Endothelial cell of hepatic sinusoid (primary cell): ENCODE data around the gene SLC12A8.

Experiments
- in situ Hi-C: cut with HindIII; loops from 2 replicates; pipeline ENCODE4 v1.10.0; 2017; ENCODE audit warnings: low sequenced_read_pairs

SLC12A8 gene

DNA sequence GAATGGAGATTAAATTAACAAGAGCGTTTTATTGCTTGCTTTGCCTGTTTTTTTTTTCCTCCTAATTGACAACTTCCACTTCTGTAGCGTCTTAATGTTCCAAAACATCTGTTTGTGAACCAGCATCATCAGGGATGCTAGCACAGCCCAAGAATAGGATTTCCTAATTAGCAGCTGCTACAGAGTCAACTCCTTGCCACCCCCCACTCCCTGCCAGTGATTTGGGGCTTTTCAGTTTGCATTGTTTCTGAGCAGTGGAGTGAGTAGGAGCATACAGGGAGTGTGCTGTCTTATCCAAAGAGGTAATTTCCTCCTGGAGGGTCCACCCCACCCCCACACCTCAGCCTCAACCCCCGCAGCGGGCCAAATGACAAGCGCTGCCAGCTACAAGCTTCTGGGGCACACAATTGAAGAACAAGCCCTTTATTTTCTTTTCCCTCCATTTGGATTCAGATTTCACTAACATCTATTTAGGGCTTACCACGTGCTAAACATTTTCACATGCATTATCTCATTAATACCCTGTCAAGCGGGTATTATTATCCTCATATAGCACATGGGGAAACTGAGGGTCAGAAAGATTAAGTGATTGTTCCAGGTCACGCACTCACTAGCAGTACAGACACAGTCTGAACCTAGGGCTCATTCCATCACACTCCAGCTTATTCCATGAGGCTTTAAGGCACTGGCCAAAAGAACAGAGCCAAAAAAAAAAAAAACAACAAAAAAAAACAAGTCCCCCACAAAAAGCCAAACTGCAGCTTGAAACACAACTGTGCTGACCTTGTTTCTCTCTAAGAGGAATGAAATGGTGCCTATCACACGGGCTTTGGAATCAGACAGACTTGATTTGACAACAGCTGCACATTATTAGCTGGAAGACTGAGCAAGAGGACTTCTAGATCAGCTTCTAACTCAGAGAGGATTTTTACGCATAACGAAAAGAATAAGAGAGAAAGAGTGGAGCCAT is 173.1 kb downstream of the SLC12A8 start:
- in situ Hi-C loops = no loop called here

DNA sequence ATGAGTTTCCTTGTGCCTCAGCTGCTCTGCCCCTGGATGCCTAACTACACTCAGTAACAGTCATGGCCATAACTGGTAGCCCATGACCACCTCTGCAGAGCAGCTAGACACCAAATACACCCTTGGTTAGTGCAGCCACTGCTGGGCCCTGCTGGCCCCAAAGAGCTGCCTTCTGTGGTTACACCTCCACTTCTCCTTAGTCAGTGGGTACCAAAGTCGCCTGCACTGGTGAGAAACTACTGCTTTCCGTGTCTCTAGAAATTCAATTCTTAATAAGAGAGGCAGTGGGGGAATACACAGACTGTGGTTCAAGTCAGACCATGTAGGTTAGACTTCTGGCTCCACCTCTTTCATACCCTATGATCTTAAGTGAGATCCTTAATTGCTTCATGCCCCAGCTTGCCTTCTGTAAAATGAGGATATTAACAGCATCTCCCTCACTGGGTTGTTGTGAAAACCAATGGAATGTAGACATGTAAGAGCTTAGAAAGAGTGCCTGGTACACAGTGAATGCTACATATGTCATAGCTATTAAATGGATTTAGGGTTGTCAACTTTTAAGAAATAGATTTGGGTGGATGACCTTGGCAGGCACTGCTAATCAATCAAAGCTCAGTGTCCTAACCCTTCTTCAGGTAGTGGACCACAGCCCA is 174.9 kb downstream of the SLC12A8 start:
- in situ Hi-C loops = no loop called here

DNA sequence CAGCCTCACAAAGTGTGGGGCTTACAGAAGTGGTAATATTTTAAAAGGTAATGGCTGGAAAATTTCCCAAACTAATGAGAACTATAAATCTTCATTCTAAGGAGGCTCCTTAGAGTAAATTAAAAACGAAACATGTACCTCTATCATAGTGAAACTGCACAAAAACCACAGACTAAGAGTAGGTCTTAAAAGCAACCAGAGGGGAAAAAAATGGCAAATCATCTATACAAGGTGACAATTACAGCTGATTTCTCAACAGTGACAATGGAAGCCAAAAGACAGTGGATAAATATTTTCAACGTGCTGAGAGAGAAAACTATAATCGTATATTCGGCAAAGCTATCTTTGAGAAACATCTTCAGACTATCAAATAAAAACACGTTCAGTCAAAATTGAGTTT is 177.3 kb downstream of the SLC12A8 start:
- in situ Hi-C loops = no loop called here

DNA sequence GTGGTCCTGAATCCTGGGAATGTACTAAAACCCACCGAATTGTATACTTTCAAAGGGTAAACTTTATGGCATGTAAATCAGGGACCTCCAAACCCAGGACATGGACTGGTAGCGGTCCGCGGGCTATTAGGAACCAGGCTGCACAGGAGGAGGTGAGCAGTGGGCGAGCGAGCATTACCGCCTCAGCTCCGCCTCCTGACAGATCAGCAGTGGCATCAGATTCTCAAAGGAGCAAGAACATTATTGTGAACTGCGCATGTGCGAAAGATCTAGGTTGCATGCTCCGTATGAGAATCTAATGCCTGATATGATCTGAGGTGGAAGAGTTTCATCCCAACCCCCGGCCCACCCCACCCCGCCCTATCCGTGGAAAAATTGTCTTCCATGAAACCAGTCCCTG is 178.9 kb downstream of the SLC12A8 start:
- in situ Hi-C loops = no loop called here

DNA sequence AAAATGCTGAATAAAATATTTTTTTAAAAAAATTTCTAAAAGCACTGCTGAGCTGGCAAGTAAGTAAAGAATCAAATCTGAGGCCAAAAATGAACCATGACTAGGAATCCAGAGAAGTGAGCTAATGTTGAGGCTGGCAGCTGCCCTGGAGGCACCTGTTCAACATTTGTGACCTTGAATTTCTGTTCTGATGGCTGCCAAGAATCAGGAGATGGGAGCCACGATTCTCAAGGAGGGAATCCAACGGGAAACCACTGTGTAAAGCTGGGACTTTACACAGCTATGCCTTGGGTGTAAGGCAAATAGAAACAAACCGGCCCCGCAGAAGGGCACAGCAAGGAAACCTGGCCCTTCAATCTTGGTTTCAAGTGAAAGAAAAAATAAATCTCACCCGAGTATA is 179.4 kb downstream of the SLC12A8 start:
- in situ Hi-C loops = no loop called here

DNA sequence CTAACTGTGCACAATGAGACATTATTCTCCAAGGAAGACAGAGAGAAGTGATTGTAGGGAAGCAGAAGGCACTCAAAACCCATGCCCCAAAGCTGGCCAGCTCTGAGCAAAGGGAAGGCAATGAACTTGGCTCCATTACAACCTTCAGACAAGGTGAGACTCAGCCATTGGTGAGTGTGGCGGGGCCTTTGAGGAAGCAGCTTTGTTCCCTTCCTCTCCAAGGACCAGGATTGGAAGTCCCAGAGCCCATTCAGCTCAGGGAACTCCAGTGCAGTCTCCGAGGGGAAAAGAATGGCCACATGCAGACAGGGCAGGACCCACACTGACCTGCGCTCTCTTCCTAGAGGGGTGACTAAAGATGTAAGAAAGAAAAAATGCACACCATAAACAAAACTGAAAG is 179.9 kb downstream of the SLC12A8 start:
- in situ Hi-C loops = no loop called here
